ENCODE measurements around the gene C2orf92. TPM values are rescaled to one million over a fixed set of nuclear protein-coding genes. Genes with fewer than 3 reads are reported as not detected.

C2orf92 gene
- polyA plus RNA-seq, 2 of the 4 experiments (the other 2 are of a cell fraction): 1.1 to 2.7 TPM

DNA sequence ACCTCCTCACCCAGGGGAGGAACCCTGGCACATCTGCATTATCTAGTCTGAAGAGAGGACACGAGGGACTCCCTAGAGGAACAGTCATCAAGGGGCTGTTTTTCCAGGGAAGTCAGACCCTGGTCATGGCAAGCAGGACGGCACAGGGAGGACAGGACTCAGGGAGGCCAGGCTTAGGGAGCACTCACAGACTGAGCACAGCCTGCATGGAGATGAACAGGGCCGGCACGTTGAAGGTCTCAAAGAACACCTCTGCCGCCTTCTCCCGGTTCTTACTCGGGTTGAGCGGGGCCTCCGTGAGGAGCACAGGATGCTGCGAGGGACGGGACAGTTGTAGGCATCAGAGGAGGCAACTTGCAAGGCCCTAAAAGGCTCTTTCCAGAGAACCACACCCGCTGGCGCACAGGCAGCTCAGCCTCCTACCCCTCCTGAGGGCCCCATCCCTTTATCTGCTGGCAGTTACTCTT is 10.8 kb upstream of the C2orf92 start:
- no peak for FAIRE-seq

DNA sequence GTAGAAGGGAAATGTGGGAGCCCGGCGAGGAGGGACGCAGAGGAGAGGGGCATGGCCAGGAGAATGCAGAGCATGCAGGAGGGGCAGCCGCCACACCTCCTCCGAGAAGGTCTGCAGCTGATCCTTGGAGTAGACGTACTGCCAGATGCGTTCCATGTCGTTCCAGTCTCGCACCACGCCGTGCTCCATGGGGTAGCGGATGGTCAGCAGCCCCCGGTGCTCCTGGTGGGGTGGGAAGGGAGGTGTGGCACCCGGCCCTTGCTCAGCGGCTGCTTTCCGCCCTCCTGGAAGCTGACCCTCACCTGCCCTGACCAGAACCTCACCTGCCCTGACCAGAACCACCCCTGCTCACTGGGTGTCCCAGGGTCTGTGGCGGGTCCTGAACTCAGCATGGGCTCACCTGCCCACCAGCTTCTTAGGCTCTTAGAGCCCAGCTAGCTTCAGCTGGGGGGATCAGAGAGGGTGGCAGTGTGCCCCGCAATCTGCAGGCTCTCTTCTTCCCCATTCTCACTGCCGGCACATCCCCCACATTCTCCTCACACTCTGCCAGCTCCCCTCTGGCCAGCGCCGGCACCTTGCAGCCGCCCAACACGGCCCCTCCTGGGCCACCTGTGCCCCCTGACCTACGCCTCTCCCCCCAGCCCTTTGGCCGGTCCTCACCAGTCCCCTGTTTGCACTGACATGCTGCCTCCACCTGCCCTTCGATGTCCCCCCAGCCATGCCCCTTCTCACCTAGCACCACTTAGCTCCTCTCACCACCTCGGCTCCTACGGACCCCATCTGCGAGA is 10.1 kb upstream of the C2orf92 start:
- ChIA-PET POLR2A (no interaction called here), CTCF (interaction anchor here (1.4 to 2.3 kb wide), 3 partner anchors 9 to 69 kb away, joined by 6 to 13 read pairs (median 7); no protein-coding TSS in a partner anchor)
- DNase-seq (ENCODE audit: low read depth in 1 of 2, low spot score in 1 of 2): no peak

More for the DNA sequence above, 10.8 kb upstream of the C2orf92 start:
- Histone ChIP-seq H3K4me1 (peaks cover 9% of the 10 kb centered on the region), H3K27ac (no peak overlapping the region), H3K9me3 (peaks cover 6% of the 10 kb centered on the region), H3K4me2 (no peak overlapping the region), H3K4me3 (no peak overlapping the region)
- 95% methylated on average over 13 of the region's 13 CpGs for WGBS (ENCODE audit: missing lambda C conversion rate)
- TF ChIP-seq, protein P1, sequence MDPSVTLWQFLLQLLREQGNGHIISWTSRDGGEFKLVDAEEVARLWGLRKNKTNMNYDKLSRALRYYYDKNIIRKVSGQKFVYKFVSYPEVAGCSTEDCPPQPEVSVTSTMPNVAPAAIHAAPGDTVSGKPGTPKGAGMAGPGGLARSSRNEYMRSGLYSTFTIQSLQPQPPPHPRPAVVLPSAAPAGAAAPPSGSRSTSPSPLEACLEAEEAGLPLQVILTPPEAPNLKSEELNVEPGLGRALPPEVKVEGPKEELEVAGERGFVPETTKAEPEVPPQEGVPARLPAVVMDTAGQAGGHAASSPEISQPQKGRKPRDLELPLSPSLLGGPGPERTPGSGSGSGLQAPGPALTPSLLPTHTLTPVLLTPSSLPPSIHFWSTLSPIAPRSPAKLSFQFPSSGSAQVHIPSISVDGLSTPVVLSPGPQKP (IDR thresholded peaks at IDR 0.05; ENCODE audit: low read depth, low read length): no peak
- TF ChIP-seq RFX5 (IDR thresholded peaks at IDR 0.05) (no peak), POLR2A (IDR thresholded peaks at IDR 0.05; ENCODE audit: low read length) (no peak), FOSB (CRISPR knock-in tag; IDR thresholded peaks at IDR 0.05) (no peak)
- CTCF ChIA-PET: no interaction called here
- DNase-seq (ENCODE audit: low read depth in 1 of 2, low spot score in 1 of 2): no peak
- POLR2A ChIA-PET: no interaction called here
- no peak for ATAC-seq

DNA sequence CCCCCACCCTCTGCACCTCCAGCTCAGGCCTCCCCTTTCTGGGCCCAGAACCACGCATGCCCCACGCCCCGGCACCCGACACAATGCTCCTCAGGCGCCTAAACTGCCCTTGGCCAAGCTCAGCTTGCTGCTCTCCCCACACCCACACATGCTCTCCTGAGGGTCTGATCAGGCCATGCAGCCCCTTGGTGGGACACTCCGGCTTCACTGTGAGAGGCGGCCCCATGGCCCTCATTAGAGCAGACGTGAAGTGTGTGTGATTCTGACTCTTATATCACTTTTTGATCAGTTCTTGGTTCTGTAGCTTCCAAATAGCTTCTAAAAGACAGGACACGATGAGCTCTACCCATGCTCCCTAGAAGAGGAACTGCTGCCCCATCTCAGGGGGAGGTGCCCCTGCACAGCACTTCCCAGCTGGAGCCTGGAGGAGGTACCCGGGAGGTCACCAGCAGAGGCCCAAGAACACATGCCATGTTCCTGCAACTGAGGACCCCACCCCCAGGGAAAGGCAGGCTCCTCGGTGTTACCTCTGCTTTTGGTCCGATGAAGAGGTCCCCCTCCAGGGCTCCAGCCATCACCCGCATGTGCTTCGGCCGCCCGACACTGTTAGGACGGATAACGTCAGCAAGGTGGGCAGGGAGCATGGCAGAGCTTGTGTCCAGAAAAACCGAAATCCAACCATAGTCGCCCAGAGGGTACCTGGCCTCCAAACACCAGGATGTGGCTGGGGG is 9.3 kb upstream of the C2orf92 start:
- DNase-seq (ENCODE audit: low read depth in 1 of 2, low spot score in 1 of 2) (no peak), FAIRE-seq (no peak), ATAC-seq (no peak)
- POLR2A ChIA-PET: interaction anchor here (1.0 kb wide), 1 partner anchor 15 kb away, joined by 3 read pairs; the partner anchor contains the start of gene COX5B
- TF ChIP-seq, protein P2, sequence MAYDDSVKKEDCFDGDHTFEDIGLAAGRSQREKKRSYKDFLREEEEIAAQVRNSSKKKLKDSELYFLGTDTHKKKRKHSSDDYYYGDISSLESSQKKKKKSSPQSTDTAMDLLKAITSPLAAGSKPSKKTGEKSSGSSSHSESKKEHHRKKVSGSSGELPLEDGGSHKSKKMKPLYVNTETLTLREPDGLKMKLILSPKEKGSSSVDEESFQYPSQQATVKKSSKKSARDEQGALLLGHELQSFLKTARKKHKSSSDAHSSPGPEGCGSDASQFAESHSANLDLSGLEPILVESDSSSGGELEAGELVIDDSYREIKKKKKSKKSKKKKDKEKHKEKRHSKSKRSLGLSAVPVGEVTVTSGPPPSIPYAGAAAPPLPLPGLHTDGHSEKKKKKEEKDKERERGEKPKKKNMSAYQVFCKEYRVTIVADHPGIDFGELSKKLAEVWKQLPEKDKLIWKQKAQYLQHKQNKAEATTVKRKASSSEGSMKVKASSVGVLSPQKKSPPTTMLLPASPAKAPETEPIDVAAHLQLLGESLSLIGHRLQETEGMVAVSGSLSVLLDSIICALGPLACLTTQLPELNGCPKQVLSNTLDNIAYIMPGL (CRISPR knock-in tag; IDR thresholded peaks at IDR 0.05; ENCODE audit: borderline replicate concordance): no peak
- TF ChIP-seq RNF2 (IDR thresholded peaks at IDR 0.05; ENCODE audit: borderline replicate concordance, low read depth): no peak
- Histone ChIP-seq H3K9me3 (no peaks in the 10 kb centered on the region), H3K4me3 (no peak overlapping the region), H3K4me1 (peaks cover 9% of the 10 kb centered on the region), H3K27ac (no peak overlapping the region), H3K4me2 (no peak overlapping the region)
- CTCF ChIA-PET: interaction anchor here (0.6 to 2.3 kb wide), 5 partner anchors 9 to 70 kb away, joined by 3 to 13 read pairs (median 6); partner anchors contain the start of gene COX5B
- WGBS (ENCODE audit: missing lambda C conversion rate): 96% methylated on average over 19 of the region's 20 CpGs

More for the DNA sequence above, 10.1 kb upstream of the C2orf92 start:
- Histone ChIP-seq H3K9me3 (no peaks in the 10 kb centered on the region; the same call in 2 of the 3 replicates), H3K27ac (no peak overlapping the region), H3K4me1 (peaks cover 9% of the 10 kb centered on the region), H3K4me3 (no peak overlapping the region), H3K4me2 (no peak overlapping the region)
- WGBS (ENCODE audit: missing lambda C conversion rate): 95% methylated on average over 29 of the region's 29 CpGs
- TF ChIP-seq JUNB (IDR thresholded peaks at IDR 0.05) (no peak), ZC3H11A (IDR thresholded peaks at IDR 0.05) (no peak), CHD4 (IDR thresholded peaks at IDR 0.05; ENCODE audit: borderline replicate concordance) (no peak), CBX8 (IDR thresholded peaks at IDR 0.05) (no peak), POLR2AphosphoS2 (conservative IDR thresholded peaks at IDR 0.05; ENCODE audit: low read length) (no peak), HEYL (CRISPR knock-in tag; IDR thresholded peaks at IDR 0.05) (no peak), ZNF302 (CRISPR knock-in tag; IDR thresholded peaks at IDR 0.05) (no peak), FOSL2 (IDR thresholded peaks at IDR 0.05) (no peak), FOSL2 (CRISPR knock-in tag; IDR thresholded peaks at IDR 0.05) (no peak), KDM1A (IDR thresholded peaks at IDR 0.05; ENCODE audit: low read depth) (no peak), RNF2 (IDR thresholded peaks at IDR 0.05; ENCODE audit: borderline replicate concordance, low read depth) (no peak)
- TF ChIP-seq, protein P3, sequence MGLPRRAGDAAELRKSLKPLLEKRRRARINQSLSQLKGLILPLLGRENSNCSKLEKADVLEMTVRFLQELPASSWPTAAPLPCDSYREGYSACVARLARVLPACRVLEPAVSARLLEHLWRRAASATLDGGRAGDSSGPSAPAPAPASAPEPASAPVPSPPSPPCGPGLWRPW (IDR thresholded peaks at IDR 0.05): no peak
- TF ChIP-seq, protein P4, sequence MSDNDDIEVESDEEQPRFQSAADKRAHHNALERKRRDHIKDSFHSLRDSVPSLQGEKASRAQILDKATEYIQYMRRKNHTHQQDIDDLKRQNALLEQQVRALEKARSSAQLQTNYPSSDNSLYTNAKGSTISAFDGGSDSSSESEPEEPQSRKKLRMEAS (IDR thresholded peaks at IDR 0.05): no peak
- TF ChIP-seq, protein P5, sequence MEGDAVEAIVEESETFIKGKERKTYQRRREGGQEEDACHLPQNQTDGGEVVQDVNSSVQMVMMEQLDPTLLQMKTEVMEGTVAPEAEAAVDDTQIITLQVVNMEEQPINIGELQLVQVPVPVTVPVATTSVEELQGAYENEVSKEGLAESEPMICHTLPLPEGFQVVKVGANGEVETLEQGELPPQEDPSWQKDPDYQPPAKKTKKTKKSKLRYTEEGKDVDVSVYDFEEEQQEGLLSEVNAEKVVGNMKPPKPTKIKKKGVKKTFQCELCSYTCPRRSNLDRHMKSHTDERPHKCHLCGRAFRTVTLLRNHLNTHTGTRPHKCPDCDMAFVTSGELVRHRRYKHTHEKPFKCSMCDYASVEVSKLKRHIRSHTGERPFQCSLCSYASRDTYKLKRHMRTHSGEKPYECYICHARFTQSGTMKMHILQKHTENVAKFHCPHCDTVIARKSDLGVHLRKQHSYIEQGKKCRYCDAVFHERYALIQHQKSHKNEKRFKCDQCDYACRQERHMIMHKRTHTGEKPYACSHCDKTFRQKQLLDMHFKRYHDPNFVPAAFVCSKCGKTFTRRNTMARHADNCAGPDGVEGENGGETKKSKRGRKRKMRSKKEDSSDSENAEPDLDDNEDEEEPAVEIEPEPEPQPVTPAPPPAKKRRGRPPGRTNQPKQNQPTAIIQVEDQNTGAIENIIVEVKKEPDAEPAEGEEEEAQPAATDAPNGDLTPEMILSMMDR (IDR thresholded peaks at IDR 0.05): no peak
- ATAC-seq: no peak
- no peak for FAIRE-seq
